OCI-LY3 (cell line): ENCODE measurements around the gene OPTC.

Source experiments
- H2AFZ ChIP-seq: fragments of 200-600, 300-600 bp; shearing (Covaris generic); 2 replicates; pipeline ENCODE4 v1.6.0; 2014; ENCODE audit warnings: antibody characterized with exemption, low read depth, low read length
- H3K27ac ChIP-seq: fragments of 200-600, 300-600 bp; sonication (generic); 2 replicates; pipeline ENCODE4 v1.5.1; 2014; ENCODE audit warnings: mild to moderate bottlenecking, low read length, moderate library complexity, mixed read lengths
- H3K27me3 ChIP-seq: fragments of 200-600, 300-600 bp; sonication (generic); 2 replicates; pipeline ENCODE4 v1.6.1; 2014; ENCODE audit warnings: low read depth, low read length, mixed read lengths
- H3K36me3 ChIP-seq: fragments of 200-600, 300-600 bp; sonication (generic); replicated peaks from 2 replicates; pipeline ENCODE3; 2014; ENCODE audit warnings: low read depth, low read length, mixed read lengths
- H3K4me1 ChIP-seq: fragments of 300-600, 200-600 bp; sonication (generic); 2 replicates; pipeline ENCODE4 v1.6.1; 2014; ENCODE audit warnings: low read length, mixed read lengths
- H3K4me2 ChIP-seq: fragments of 200-600, 300-600 bp; sonication (generic); 2 replicates; pipeline ENCODE4 v1.6.1; 2014; ENCODE audit warnings: low read length, mixed read lengths
- H3K4me3 ChIP-seq: fragments of 300-600, 200-600 bp; sonication (generic); 2 replicates; pipeline ENCODE4 v1.5.1; 2014; ENCODE audit warnings: antibody characterized with exemption, mild to moderate bottlenecking, low read length, moderate library complexity
- H3K79me2 ChIP-seq: fragments of 300-600, 200-600 bp; shearing (Covaris generic); 2 replicates; pipeline ENCODE4 v1.6.1; 2014; ENCODE audit warnings: mild to moderate bottlenecking, low read length, mixed read lengths
- H3K9ac ChIP-seq: fragments of 300-600, 200-600 bp; shearing (Covaris generic); 2 replicates; pipeline ENCODE4 v1.6.0; 2014; ENCODE audit warnings: mild to moderate bottlenecking, low read length, moderate library complexity
- H3K9me3 ChIP-seq: fragments of 200-600, 300-600 bp; shearing (Covaris generic); 2 replicates; pipeline ENCODE4 v1.6.1; 2014; ENCODE audit warnings: low read length, mixed read lengths; ENCODE audit not compliant: insufficient read depth
- H4K20me1 ChIP-seq: fragments of 200-600, 300-600 bp; sonication (generic); 2 replicates; pipeline ENCODE4 v1.6.1; 2016; ENCODE audit warnings: low read length, mixed read lengths; ENCODE audit not compliant: insufficient read depth
- EZH2phosphoT487 ChIP-seq: fragments of 200-600 bp; shearing (Covaris generic); IDR thresholded peaks from 2 replicates; pipeline ENCODE4 v1.6.1; 2018; ENCODE audit warnings: antibody characterized with exemption, mixed run types, low read depth
- TF ChIP-seq, protein P1 (sequence below): fragments of 200-600, 300-600 bp; sonication (generic); IDR thresholded peaks from 2 replicates; pipeline ENCODE4 v1.5.1; 2014; ENCODE audit warnings: antibody characterized with exemption, low read length, low read depth

The OPTC gene

DNA sequence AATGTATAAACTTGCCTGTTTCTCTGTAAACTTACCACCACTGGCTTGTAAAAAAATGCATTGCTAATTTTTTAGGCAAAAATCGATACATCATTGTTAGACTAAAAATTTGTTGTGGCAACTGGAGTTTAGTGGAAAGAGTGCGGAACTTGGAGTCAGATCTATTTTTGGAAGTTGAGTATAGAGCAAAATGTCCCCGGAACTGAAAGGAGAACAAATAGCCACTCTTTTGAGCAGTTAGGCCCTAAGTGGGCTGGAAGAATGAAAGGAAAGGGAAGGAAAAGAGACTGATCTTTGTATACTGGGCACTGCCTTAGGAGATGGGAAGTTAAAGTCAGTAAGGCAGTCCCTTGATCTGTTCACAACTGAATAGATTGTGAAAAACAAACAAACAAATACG is 30.2 kb downstream of the OPTC start:
- Histone ChIP-seq H3K4me3 (no peak overlapping the region), H3K4me1 (no peaks in the 10 kb centered on the region; the same call in 1 of the 2 replicates), H3K27me3 (no peaks in the 10 kb centered on the region), H4K20me1 (no peaks in the 10 kb centered on the region), H2AFZ (no peak overlapping the region), H3K79me2 (no peaks in the 10 kb centered on the region), H3K4me2 (no peak overlapping the region), H3K9ac (no peak overlapping the region), H3K27ac (no peak overlapping the region), H3K9me3 (no peaks in the 10 kb centered on the region), H3K36me3 (no peaks in the 10 kb centered on the region)
- TF ChIP-seq EZH2phosphoT487, result no peak
- TF ChIP-seq, protein P1, sequence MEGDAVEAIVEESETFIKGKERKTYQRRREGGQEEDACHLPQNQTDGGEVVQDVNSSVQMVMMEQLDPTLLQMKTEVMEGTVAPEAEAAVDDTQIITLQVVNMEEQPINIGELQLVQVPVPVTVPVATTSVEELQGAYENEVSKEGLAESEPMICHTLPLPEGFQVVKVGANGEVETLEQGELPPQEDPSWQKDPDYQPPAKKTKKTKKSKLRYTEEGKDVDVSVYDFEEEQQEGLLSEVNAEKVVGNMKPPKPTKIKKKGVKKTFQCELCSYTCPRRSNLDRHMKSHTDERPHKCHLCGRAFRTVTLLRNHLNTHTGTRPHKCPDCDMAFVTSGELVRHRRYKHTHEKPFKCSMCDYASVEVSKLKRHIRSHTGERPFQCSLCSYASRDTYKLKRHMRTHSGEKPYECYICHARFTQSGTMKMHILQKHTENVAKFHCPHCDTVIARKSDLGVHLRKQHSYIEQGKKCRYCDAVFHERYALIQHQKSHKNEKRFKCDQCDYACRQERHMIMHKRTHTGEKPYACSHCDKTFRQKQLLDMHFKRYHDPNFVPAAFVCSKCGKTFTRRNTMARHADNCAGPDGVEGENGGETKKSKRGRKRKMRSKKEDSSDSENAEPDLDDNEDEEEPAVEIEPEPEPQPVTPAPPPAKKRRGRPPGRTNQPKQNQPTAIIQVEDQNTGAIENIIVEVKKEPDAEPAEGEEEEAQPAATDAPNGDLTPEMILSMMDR, result no peak

- no peak overlapping the region for H3K9ac ChIP-seq
- H3K36me3 ChIP-seq, result no peaks in the 10 kb centered on the region
- no peaks in the 10 kb centered on the region for H4K20me1 ChIP-seq
- no peak overlapping the region for H2AFZ ChIP-seq
- no peaks in the 10 kb centered on the region for H3K9me3 ChIP-seq
- no peak overlapping the region for H3K4me3 ChIP-seq
- no peak overlapping the region for H3K4me2 ChIP-seq
- no peaks in the 10 kb centered on the region for H3K27me3 ChIP-seq
- peaks cover 2% of the 10 kb centered on the region; the same call in 1 of the 2 replicates for H3K4me1 ChIP-seq
- no peak for TF ChIP-seq EZH2phosphoT487
- TF ChIP-seq, protein P1, result no peak
- no peaks in the 10 kb centered on the region for H3K79me2 ChIP-seq
- no peak overlapping the region for H3K27ac ChIP-seq
Observed at GRCh38 chr1:203524824-203525223, 30.9 kb downstream of the OPTC start.

DNA sequence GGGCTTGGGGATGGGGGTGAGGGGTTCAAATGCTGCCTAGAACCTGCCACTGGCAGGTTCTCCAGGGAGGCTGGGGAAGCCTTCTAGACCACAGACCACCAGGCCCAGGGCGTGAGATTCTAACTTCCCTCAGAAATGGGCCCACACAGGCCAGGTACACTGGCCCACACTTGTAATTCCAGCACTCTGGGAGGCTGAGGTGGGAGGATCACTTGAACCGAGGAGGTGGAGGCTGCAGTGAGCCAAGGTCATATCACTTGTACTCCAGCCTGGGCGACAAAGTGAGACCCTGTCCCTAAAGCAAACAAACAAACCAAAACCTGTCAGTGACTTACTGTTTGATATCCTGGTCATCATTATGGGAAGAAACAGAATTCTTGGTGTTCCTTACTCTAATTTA is 31.7 kb downstream of the OPTC start:
- H3K9ac ChIP-seq, result no peak overlapping the region
- H4K20me1 ChIP-seq, result no peaks in the 10 kb centered on the region
- TF ChIP-seq, protein P1, result no peak
- no peak for TF ChIP-seq EZH2phosphoT487
- no peaks in the 10 kb centered on the region for H3K9me3 ChIP-seq
- H2AFZ ChIP-seq, result no peak overlapping the region
- no peaks in the 10 kb centered on the region for H3K27me3 ChIP-seq
- peaks cover 2% of the 10 kb centered on the region; the same call in 1 of the 2 replicates for H3K4me1 ChIP-seq
- no peaks in the 10 kb centered on the region for H3K36me3 ChIP-seq
- no peak overlapping the region for H3K27ac ChIP-seq
- H3K4me2 ChIP-seq, result no peak overlapping the region
- no peak overlapping the region for H3K4me3 ChIP-seq
- H3K79me2 ChIP-seq, result no peaks in the 10 kb centered on the region

DNA sequence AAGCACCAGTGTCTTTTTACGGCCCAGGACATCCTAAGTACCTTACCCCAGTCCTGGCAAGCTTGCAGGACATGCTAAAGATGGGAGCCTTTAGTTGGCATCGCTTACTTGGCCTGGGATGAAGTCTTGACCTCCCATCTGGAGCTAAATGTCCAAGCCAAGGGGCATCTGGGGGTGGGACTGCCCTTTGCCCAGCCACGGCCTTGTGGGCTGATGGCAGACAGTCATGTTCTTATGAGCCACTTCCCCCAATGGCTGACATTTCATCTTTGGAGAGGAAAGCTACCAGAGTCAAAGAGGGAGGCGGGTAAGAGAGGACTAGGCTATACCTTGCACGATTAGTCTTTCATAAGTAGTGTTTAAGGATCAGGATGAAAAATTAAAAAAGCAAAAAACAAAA is 32.2 kb downstream of the OPTC start:
- H3K4me3 ChIP-seq, result no peak overlapping the region
- no peaks in the 10 kb centered on the region for H3K9me3 ChIP-seq
- no peaks in the 10 kb centered on the region for H4K20me1 ChIP-seq
- no peaks in the 10 kb centered on the region for H3K79me2 ChIP-seq
- no peaks in the 10 kb centered on the region for H3K36me3 ChIP-seq
- TF ChIP-seq, protein P1, result no peak
- TF ChIP-seq EZH2phosphoT487, result no peak
- no peak overlapping the region for H2AFZ ChIP-seq
- H3K4me2 ChIP-seq, result no peak overlapping the region
- H3K4me1 ChIP-seq, result peaks cover 2% of the 10 kb centered on the region; the same call in 1 of the 2 replicates
- no peaks in the 10 kb centered on the region for H3K27me3 ChIP-seq
- H3K27ac ChIP-seq, result no peak overlapping the region
- no peak overlapping the region for H3K9ac ChIP-seq
